Keratinocyte (primary cell): ENCODE results near the gene B3GLCT. TPM values are rescaled to one million over a fixed set of nuclear protein-coding genes. Genes with fewer than 3 reads are reported as not detected.

Experiments used
- DNase-seq: peaks from one replicate; pipeline ENCODE4 v3.0.0-alpha.2; 2011; ENCODE audit warnings: low read depth, missing footprints, low spot score
- FAIRE-seq: peaks from 2 replicates; lab custom pipeline; 2011; peaks lifted over from hg19 to GRCh38; lab: Jason Lieb, UNC
- H2AFZ ChIP-seq: 2 replicates; pipeline ENCODE4 v1.6.0; 2012; ENCODE audit warnings: low read length, control low read depth, inconsistent platforms; ENCODE audit not compliant: control insufficient read depth
- H3K27ac ChIP-seq: 2 replicates; pipeline ENCODE4 v1.5.1; 2011; ENCODE audit warnings: low read length; ENCODE audit not compliant: control insufficient read depth, insufficient read depth
- H3K27me3 ChIP-seq: 3 replicates; pipeline ENCODE4 v1.6.0; 2011; ENCODE audit warnings: low read length; ENCODE audit not compliant: control insufficient read depth, insufficient read depth; ENCODE audit errors: extremely low read depth
- H3K36me3 ChIP-seq, 2 experiments: 2 replicates in 1 of 2; 3 replicates in 1 of 2; pipeline ENCODE4 v1.5.1; 2011; ENCODE audit warnings: low read length in 2 of 2, mild to moderate bottlenecking in 1 of 2; ENCODE audit not compliant: control insufficient read depth in 2 of 2, insufficient read depth in 2 of 2; ENCODE audit errors: extremely low read depth in 1 of 2
- H3K4me1 ChIP-seq: 3 replicates; pipeline ENCODE4 v1.5.1; 2011; ENCODE audit warnings: low read length; ENCODE audit not compliant: control insufficient read depth, insufficient read depth; ENCODE audit errors: extremely low read depth
- H3K4me2 ChIP-seq: 3 replicates; pipeline ENCODE4 v1.6.0; 2011; ENCODE audit warnings: low read depth, low read length; ENCODE audit not compliant: control insufficient read depth, insufficient read depth; ENCODE audit errors: extremely low read depth
- H3K4me3 ChIP-seq, 3 experiments: fragments of 200-600 bp in 1 of 3; sonication (generic) in 1 of 3; 2 replicates in 2 of 3; 3 replicates in 1 of 3; pipeline ENCODE4 v1.5.1; 2011 to 2016; ENCODE audit warnings: low read length in 3 of 3, mild to moderate bottlenecking in 3 of 3, control low read depth in 2 of 3, inconsistent platforms in 1 of 3, low read depth in 1 of 3, mixed read lengths in 1 of 3, mixed run types in 1 of 3, moderate library complexity in 1 of 3; ENCODE audit not compliant: control insufficient read depth in 2 of 3, insufficient read depth in 2 of 3; ENCODE audit errors: extremely low read depth in 1 of 3
- H3K79me2 ChIP-seq: 2 replicates; pipeline ENCODE4 v1.6.0; 2012; ENCODE audit warnings: low read length; ENCODE audit not compliant: control insufficient read depth, insufficient read depth
- H3K9ac ChIP-seq: 3 replicates; pipeline ENCODE4 v1.6.0; 2011; ENCODE audit warnings: low read length; ENCODE audit not compliant: control insufficient read depth, insufficient read depth; ENCODE audit errors: extremely low read depth
- H3K9me1 ChIP-seq: 3 replicates; pipeline ENCODE4 v1.6.0; 2011; ENCODE audit warnings: low read length; ENCODE audit not compliant: control insufficient read depth, insufficient read depth; ENCODE audit errors: extremely low read depth
- H3K9me3 ChIP-seq: 2 replicates; pipeline ENCODE4 v1.5.1; 2012; ENCODE audit warnings: low read depth, low read length; ENCODE audit not compliant: control insufficient read depth
- H4K20me1 ChIP-seq: 3 replicates; pipeline ENCODE4 v1.6.0; 2011; ENCODE audit warnings: low read length; ENCODE audit not compliant: control insufficient read depth, insufficient read depth; ENCODE audit errors: extremely low read depth
- EZH2 ChIP-seq: IDR thresholded peaks from one replicate; pipeline ENCODE4 v1.6.1; 2012; ENCODE audit warnings: inconsistent platforms, mild to moderate bottlenecking, low read length, moderate library complexity
- dilution Hi-C: fragments of 300-500 bp; cut with MboI; formaldehyde crosslinking; loops from one replicate; pipeline ENCODE4 v1.7.0; 2020; ENCODE audit warnings: low sequenced_read_pairs; ENCODE audit not compliant: extremely low pct_ligation_motif_present
- polyA plus RNA-seq, 5 experiments: library from polyadenylated mRNA; depleted of rRNA in 3 of 5; stranded (reverse) in 3 of 5; stranded (forward) in 1 of 5; unstranded in 1 of 5; fragments of >200 nt; gene quantifications; 1 replicate in 1 of 5; 2 replicates in 3 of 5; 3 replicates in 1 of 5; pipeline versions ENCODE4 v1.2.1 to v1.2.3, GENCODE V29; 2011 to 2012; ENCODE audit warnings: missing spikeins in 2 of 5, low read depth in 1 of 5, low replicate concordance in 1 of 5
- TF ChIP-seq, protein P1 (sequence below), 3 experiments: IDR thresholded peaks in 1 of 3; conservative IDR thresholded peaks in 1 of 3; optimal IDR thresholded peaks in 1 of 3; 2 replicates in 2 of 3; 3 replicates in 1 of 3; pipeline versions ENCODE3 to v1.5.1; 2011; ENCODE audit warnings: low read length in 3 of 3, mild to moderate bottlenecking in 3 of 3, moderate library complexity in 2 of 3, control low read depth in 1 of 3, inconsistent platforms in 1 of 3; ENCODE audit not compliant: insufficient read depth in 2 of 3; ENCODE audit errors: extremely low read depth in 1 of 3

The B3GLCT gene
- polyA plus RNA-seq, 1 donor (not counting 4 experiments of a cell fraction or from before 2014, with no cell fraction given): 4.4 TPM

DNA sequence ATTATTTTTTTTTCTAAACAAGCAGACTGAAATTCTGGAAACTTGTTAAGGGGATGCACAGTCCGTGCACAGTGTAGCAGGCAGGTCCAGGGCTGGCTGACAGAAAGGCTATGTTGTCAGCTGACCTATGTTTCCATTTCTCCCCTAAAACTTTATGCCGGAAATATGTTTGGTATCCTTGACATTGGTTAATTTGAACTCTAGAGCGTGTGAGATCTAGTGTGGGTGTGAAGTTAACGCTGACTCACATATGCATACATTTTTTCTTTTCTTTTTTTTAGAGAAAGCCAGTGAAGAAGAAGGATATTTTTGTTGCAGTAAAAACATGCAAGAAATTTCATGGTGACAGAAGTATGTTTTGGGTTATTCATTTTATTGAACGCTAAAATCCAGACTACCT, 76.6 kb downstream of the B3GLCT start:
- Histone ChIP-seq H3K9me1 (no peaks in the 10 kb centered on the region), H3K79me2 (no peaks in the 10 kb centered on the region), H3K4me1 (no peaks in the 10 kb centered on the region), H4K20me1 (no peaks in the 10 kb centered on the region), H3K36me3 (no peaks in the 10 kb centered on the region), H2AFZ (no peak overlapping the region), H3K9ac (no peak overlapping the region), H3K9me3 (no peaks in the 10 kb centered on the region), H3K4me2 (no peak overlapping the region), H3K27ac (no peak overlapping the region), H3K4me3 (no peak overlapping the region), H3K27me3 (no peaks in the 10 kb centered on the region)
- dilution Hi-C loops: no loop called here
- DNase-seq (no peak), FAIRE-seq (no peak)
- TF ChIP-seq EZH2: no peak
- TF ChIP-seq, protein P1, sequence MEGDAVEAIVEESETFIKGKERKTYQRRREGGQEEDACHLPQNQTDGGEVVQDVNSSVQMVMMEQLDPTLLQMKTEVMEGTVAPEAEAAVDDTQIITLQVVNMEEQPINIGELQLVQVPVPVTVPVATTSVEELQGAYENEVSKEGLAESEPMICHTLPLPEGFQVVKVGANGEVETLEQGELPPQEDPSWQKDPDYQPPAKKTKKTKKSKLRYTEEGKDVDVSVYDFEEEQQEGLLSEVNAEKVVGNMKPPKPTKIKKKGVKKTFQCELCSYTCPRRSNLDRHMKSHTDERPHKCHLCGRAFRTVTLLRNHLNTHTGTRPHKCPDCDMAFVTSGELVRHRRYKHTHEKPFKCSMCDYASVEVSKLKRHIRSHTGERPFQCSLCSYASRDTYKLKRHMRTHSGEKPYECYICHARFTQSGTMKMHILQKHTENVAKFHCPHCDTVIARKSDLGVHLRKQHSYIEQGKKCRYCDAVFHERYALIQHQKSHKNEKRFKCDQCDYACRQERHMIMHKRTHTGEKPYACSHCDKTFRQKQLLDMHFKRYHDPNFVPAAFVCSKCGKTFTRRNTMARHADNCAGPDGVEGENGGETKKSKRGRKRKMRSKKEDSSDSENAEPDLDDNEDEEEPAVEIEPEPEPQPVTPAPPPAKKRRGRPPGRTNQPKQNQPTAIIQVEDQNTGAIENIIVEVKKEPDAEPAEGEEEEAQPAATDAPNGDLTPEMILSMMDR (optimal IDR thresholded peaks at IDR 0.05 in 1 of 3, IDR thresholded peaks at IDR 0.05 in 1 of 3, conservative IDR thresholded peaks at IDR 0.05 in 1 of 3; ENCODE audit: extremely low read depth in 1 of 3, insufficient read depth in 2 of 3, low read length in 3 of 3): no peak

DNA sequence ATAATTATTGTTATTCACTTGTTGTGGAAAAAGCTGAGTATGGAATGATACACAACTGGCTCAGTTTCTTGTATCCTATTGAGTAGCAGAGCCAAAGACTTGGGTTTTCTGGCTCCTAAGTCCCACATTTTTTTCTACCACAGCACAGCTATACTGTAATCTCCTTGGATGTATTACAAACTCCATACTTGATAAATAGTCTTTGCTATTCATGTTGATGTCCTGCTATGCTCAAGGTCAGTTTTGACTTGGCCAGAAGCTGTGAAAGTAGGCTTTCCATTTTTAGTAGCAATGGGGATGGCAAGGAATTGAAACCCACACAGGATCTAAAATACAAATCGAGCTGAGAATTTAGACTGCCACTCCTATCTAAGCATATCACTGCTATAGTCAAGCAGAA, 79.1 kb downstream of the B3GLCT start:
- Histone ChIP-seq H3K9me3 (no peaks in the 10 kb centered on the region), H3K4me2 (no peak overlapping the region), H3K27ac (no peak overlapping the region), H4K20me1 (no peaks in the 10 kb centered on the region), H2AFZ (no peak overlapping the region), H3K4me1 (no peaks in the 10 kb centered on the region), H3K36me3 (no peaks in the 10 kb centered on the region), H3K9ac (no peak overlapping the region), H3K4me3 (no peak overlapping the region), H3K9me1 (no peaks in the 10 kb centered on the region), H3K27me3 (no peaks in the 10 kb centered on the region), H3K79me2 (no peaks in the 10 kb centered on the region)
- DNase-seq (no peak), FAIRE-seq (no peak)
- TF ChIP-seq, protein P1 (optimal IDR thresholded peaks at IDR 0.05 in 1 of 3, IDR thresholded peaks at IDR 0.05 in 1 of 3, conservative IDR thresholded peaks at IDR 0.05 in 1 of 3; ENCODE audit: extremely low read depth in 1 of 3, insufficient read depth in 2 of 3, low read length in 3 of 3): no peak
- no peak for TF ChIP-seq EZH2
- dilution Hi-C loops: no loop called here
